IPS-18c (cell line): ENCODE measurements around the gene ADCY1.

Source experiments
- H3K4me3 ChIP-seq: 2 replicates; pipeline ENCODE4 v1.7.0; 2013; ENCODE audit warnings: low read depth, mild to moderate bottlenecking, low read length, moderate library complexity; ENCODE audit not compliant: insufficient read depth
- H3K9me3 ChIP-seq: one replicate; pipeline ENCODE4 v1.6.1; 2013; ENCODE audit warnings: mild to moderate bottlenecking, low read length, moderate library complexity; ENCODE audit not compliant: control insufficient read depth, insufficient read depth

The ADCY1 gene

DNA sequence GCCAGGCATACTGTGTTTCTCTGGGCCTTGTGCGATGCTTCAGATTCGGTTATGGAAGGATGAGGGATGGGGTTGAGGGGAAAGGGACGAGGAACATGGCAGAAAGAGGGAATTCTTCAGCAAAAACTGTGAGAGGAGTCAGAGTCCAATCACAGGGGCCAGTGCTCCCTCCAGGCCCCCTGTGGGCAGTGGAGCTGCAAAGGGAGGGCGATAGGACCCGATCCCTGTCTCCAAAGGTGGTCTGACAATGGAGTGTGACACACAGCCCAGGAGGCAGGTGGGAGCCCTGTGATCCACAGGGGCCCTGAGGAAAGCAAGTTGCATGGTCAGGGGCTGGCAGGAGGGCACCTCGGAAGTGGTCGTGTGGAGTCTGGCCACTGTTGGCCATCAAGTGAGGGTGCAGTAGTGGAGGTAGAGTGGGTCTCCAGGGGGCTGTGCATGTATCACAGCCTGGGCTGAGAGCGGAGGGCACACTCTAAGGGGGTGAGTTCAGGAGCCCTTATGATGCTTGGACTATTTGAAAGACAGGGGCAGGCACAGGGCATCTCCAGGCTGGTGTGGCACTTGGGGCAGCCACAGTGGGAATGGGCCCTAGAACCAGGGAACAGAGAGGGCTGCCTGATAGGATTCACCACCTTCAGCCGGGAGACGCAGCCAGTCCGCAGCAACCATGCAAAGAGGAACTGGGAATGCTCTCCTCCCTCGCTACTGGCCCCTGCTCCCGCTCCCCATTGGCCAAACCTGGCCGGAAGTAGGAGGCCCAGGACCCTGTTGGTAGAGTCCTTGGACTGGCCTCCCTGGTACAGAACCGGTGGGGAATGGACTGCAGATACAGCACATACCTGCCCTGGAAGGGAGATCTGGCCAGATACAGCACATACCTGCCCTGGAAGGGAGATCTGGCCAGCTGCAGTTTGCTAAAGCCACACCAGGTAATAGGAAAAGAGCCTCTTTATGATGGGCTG, 115.9 kb downstream of the ADCY1 start:
- Histone ChIP-seq H3K4me3 (no peak overlapping the region), H3K9me3 (no peaks in the 10 kb centered on the region)

GRCh38 chr7:45690762-45691150, 116.6 kb downstream of the ADCY1 start:
- Histone ChIP-seq H3K4me3 (no peak overlapping the region), H3K9me3 (no peaks in the 10 kb centered on the region)

GRCh38 chr7:45691155-45691656, 117.0 kb downstream of the ADCY1 start:
- no peak overlapping the region for H3K4me3 ChIP-seq
- H3K9me3 ChIP-seq, result no peaks in the 10 kb centered on the region

- H3K4me3 ChIP-seq, result no peak overlapping the region
- H3K9me3 ChIP-seq, result no peaks in the 10 kb centered on the region
Observed at GRCh38 chr7:45692031-45692430, 117.9 kb downstream of the ADCY1 start.

DNA sequence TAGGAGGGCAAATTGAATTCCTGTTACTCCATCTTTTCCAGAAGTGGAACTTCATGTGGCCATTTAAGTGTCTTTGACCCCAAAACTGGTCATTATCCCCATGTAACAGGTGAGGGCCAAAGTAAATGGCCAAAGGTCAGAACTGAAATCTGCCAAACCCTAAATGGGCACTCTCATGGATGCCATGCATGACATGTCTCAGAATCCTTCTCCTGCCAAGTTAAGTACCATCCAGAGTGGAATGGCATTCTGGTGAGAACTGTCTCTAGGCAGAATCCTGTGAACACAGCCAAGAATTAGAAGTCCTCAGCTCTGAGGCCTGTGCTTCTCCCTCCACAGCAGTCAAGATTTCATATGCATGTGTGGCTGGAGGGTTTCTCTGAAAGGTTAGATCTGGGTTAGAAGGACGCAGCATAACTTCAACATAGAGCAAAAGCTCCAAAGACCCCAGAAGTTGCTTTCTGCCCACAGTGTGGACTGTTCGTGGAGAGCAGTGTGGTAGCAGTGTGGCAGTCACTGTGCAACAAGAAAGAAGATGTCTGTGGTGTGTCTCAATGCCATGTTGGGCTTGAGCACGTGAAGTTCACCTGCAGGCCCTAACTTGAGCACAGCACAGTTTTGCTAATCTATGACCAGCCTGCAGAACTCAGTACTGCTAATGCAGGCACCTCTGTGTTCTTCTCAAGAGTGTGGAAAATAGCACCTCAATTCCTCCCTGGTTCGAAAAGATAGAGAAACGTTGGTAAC, 121.3 kb downstream of the ADCY1 start:
- H3K9me3 ChIP-seq, result no peaks in the 10 kb centered on the region
- H3K4me3 ChIP-seq, result no peak overlapping the region

DNA sequence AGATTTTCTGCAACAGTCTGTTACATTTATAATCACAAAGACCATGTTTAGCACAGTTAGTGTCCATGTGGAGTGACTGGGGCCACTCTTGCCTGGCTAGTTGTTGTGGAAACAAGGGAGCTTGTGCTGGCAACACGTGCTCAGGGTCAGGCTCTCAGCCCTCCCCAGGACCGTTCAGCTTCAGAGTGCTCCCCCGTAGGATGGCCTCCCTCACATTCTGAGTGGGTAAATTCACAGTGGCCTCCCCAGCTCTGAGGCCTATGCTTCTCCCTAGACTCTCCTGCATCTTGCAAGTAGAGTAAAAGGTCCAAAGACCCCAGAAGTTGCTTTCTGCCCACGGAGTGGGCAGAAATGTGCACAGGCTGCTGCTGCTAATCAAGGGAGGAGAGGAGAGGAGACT, 122.3 kb downstream of the ADCY1 start:
- no peak overlapping the region for H3K4me3 ChIP-seq
- H3K9me3 ChIP-seq, result no peaks in the 10 kb centered on the region

GRCh38 chr7:45697576-45698136, 123.5 kb downstream of the ADCY1 start:
- Histone ChIP-seq H3K9me3 (no peaks in the 10 kb centered on the region), H3K4me3 (no peak overlapping the region)

GRCh38 chr7:45698303-45699014, 124.3 kb downstream of the ADCY1 start:
- no peak overlapping the region for H3K4me3 ChIP-seq

GRCh38 chr7:45699015-45699309, 124.8 kb downstream of the ADCY1 start:
- Histone ChIP-seq H3K9me3 (peaks cover 2% of the 10 kb centered on the region), H3K4me3 (no peak overlapping the region)

More at GRCh38 chr7:45698303-45699014, 124.3 kb downstream of the ADCY1 start:
- peaks cover 2% of the 10 kb centered on the region for H3K9me3 ChIP-seq

DNA sequence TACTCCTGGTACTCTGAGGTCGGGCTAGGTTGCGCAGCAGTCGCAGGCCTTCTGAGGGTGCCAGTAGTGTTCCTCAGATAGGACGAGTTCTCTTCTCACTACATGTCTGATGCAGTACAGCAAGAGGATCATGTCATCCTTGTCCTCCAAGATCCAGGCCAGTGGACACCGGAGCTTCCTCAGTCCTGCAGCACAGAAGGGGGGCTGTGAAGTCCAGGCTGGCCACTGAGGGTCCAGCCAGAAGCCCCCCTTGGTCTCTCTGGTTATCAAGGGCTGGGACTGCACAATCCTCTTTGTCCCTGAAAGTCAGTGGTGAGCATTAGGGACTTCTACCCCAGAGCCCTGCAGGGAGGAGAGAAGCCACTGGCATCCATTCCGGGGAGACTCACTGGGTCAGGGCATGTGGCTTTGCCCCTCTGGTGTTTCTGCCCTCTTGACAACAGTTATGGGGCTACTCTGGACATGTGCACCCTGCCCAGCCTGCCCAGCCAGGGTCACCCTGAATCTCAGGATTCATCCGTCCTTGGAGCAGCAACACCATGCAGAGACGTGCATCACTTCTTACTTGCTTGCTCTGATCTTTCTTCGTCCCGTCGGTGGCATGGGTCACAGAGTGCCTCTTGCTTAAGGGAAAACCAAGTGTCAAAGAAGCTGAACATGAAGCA, 125.7 kb downstream of the ADCY1 start:
- no peak overlapping the region for H3K4me3 ChIP-seq
- H3K9me3 ChIP-seq, result peaks cover 2% of the 10 kb centered on the region

GRCh38 chr7:45700556-45700955, 126.4 kb downstream of the ADCY1 start:
- H3K4me3 ChIP-seq, result no peak overlapping the region
- H3K9me3 ChIP-seq, result peaks cover 2% of the 10 kb centered on the region

DNA sequence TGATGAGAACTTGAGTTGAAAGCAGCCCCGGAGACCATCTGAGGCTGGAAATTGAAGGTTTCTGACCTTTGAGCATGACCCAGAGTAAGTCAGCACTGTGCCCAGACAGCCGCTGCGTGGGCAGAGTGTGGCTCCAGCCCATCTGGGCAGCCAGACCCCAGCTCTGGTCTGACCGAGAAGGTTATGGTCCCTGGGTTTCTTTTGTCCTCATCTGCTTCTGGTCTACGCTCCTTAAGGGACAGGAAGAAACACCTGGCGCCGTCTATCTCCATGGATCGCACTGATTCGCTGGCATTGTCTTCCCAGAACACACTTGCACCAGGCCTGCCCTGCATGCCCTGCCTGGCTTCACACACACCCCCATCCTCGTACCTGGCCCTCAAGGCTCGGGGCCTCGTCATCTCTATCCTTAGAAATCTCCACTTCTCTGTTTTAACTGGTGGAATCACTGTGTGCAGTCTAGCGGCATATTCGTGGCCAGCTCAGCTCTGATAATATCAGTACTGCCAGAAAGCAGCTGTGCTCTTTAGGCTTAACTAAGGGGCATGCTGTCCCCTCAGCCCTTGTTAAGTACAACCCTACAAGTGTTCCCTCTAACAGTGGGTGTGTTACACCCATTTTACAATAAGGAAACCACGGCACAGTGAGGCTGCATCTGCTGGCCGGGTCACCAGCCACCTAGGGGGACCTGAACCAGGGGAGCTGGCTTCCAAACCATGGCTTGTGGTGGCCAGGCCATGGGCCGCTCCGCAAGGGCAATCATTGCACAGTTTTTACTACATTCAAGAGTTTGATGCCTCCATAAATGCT, 127.7 kb downstream of the ADCY1 start:
- H3K4me3 ChIP-seq, result no peak overlapping the region
- peaks cover 2% of the 10 kb centered on the region for H3K9me3 ChIP-seq

- Histone ChIP-seq H3K9me3 (peaks cover 2% of the 10 kb centered on the region), H3K4me3 (no peak overlapping the region)
Observed at GRCh38 chr7:45702751-45703150, 128.6 kb downstream of the ADCY1 start.

DNA sequence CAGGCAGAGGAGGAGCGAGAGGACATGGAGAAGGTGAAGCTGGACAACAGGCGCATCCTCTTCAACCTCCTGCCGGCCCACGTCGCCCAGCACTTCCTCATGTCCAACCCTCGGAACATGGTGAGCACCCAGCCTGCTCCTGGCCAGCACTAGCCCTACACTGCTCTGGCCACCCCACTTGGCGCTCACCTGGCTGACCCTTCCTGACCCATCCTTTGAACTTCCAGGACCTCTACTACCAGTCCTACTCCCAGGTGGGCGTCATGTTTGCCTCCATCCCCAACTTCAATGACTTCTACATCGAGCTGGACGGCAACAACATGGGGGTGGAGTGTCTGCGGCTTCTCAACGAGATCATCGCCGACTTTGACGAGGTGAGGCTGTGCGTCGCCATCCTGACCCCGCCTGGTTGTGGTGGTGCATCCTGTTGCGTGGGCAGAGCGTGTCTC, 129.2 kb downstream of the ADCY1 start:
- Histone ChIP-seq H3K9me3 (peaks cover 2% of the 10 kb centered on the region), H3K4me3 (no peak overlapping the region)

DNA sequence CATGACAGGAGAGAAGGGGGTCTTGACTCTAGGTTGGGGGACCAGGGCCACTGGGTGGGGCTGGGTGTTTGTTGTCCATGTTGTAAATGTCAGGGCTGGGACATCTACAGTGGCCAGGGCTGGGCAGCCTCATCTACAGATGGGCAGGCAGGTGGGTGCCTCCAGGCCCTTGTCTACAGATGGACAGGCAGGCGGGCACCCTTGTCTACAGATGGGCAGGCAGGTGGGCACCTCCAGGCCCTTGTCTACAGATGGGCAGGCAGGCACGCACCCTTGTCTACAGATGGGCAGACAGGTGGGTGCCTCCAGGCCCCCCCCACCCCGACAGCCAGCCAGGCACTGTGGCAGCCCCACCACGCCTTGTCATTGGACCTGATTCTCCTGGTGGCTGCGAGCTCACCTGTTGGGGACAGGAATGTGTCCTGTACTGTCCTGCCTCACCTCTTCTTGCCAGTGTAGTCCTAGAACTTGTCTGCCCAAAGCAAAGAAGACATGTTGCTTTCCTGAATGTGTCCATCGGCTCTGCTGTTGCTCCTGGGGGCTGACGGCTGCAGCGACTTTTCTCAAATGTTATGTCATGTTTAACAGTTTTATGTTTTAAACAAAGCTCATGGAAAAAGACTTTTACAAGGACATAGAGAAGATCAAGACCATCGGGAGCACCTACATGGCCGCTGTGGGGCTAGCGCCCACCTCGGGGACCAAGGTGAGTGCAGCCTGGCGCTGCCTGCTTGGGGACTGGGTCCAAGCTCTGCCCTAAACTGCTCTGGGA, 129.9 kb downstream of the ADCY1 start:
- no peak overlapping the region for H3K4me3 ChIP-seq
- peaks cover 2% of the 10 kb centered on the region for H3K9me3 ChIP-seq
